CD4-positive, CD25-positive, alpha-beta regulatory T cell (primary cell): ENCODE measurements around the gene DHCR24. TPM values are rescaled to one million over a fixed set of nuclear protein-coding genes. Genes with fewer than 3 reads are reported as not detected.

Experiments used
- ATAC-seq, 2 donors: fragments of 150-1000 bp; cut with Tn5 transposase; one replicate each; pipeline ENCODE4 v1.10.0; 2021; ENCODE audit warnings: low read depth in 2 of 2, moderate number of reproducible peaks in 2 of 2, moderate library complexity in 1 of 2
- DNase-seq, 3 donors: peaks; one replicate each; pipeline versions ENCODE4 v3.0.0 to v3.0.0-alpha.2; 2012 to 2022; ENCODE audit warnings: mixed read lengths in 1 of 3
- H3K27ac ChIP-seq: one replicate; pipeline ENCODE4 v1.7.0; 2013; ENCODE audit warnings: mild to moderate bottlenecking, low read length; ENCODE audit not compliant: insufficient read depth, poor library complexity, severe bottlenecking
- H3K27me3 ChIP-seq: one replicate; pipeline ENCODE4 v1.7.0; 2013; ENCODE audit warnings: low read length; ENCODE audit not compliant: control insufficient read depth, insufficient read depth
- H3K36me3 ChIP-seq: one replicate; pipeline ENCODE4 v1.7.0; 2013; ENCODE audit warnings: mild to moderate bottlenecking, low read length, moderate library complexity; ENCODE audit not compliant: control insufficient read depth, insufficient read depth
- H3K4me1 ChIP-seq: 2 replicates; pipeline ENCODE4 v1.7.0; 2013; ENCODE audit warnings: mild to moderate bottlenecking, low read length; ENCODE audit not compliant: insufficient read depth, control insufficient read depth, poor library complexity, severe bottlenecking
- H3K4me3 ChIP-seq: one replicate; pipeline ENCODE4 v1.7.0; 2013; ENCODE audit warnings: low read depth, mild to moderate bottlenecking, low read length, moderate library complexity
- H3K9me3 ChIP-seq, 2 experiments: 1 replicate in 1 of 2; 2 replicates in 1 of 2; pipeline ENCODE4 v1.7.0; 2013; ENCODE audit warnings: low read length in 2 of 2, mild to moderate bottlenecking in 1 of 2, moderate library complexity in 1 of 2; ENCODE audit not compliant: control insufficient read depth in 2 of 2
- H3K27ac Mint-ChIP-seq, 3 donors: one replicate each; pipeline ENCODE4 v1.8.0; 2020 to 2022; ENCODE audit warnings: mild to moderate bottlenecking in 3 of 3, mixed read lengths in 3 of 3, moderate library complexity in 2 of 3
- H3K27me3 Mint-ChIP-seq: one replicate; pipeline ENCODE4 v1.8.0; 2022; ENCODE audit warnings: mild to moderate bottlenecking, mixed read lengths
- H3K36me3 Mint-ChIP-seq: one replicate; pipeline ENCODE4 v1.8.0; 2020; ENCODE audit warnings: mixed read lengths
- H3K4me1 Mint-ChIP-seq, 4 donors: one replicate each; pipeline ENCODE4 v1.8.0; 2020 to 2022; ENCODE audit warnings: mixed read lengths in 4 of 4, mild to moderate bottlenecking in 1 of 4
- H3K4me3 Mint-ChIP-seq, 4 donors: one replicate each; pipeline ENCODE4 v1.8.0; 2020 to 2022; ENCODE audit warnings: mild to moderate bottlenecking in 4 of 4, mixed read lengths in 4 of 4, moderate library complexity in 3 of 4
- H3K9me3 Mint-ChIP-seq, 7 donors: one replicate each; pipeline ENCODE4 v1.8.0; 2020 to 2022; ENCODE audit warnings: mixed read lengths in 7 of 7, mild to moderate bottlenecking in 3 of 7, moderate library complexity in 2 of 7
- polyA plus RNA-seq, 4 donors: library from polyadenylated mRNA; unstranded; fragments of 300-500 nt; fragmentation: Illumina TruSeq; gene quantifications; one replicate each; pipeline ENCODE4 v1.2.3, GENCODE V29; 2021
- total RNA-seq: library from RNA; stranded (reverse); gene quantifications from one replicate; pipeline ENCODE4 v1.2.3, GENCODE V29; 2022

DHCR24 gene
- total and polyA plus RNA-seq, 5 donors from 2014 or later: 0.85 to 3.2 (median 2.0) TPM

DNA sequence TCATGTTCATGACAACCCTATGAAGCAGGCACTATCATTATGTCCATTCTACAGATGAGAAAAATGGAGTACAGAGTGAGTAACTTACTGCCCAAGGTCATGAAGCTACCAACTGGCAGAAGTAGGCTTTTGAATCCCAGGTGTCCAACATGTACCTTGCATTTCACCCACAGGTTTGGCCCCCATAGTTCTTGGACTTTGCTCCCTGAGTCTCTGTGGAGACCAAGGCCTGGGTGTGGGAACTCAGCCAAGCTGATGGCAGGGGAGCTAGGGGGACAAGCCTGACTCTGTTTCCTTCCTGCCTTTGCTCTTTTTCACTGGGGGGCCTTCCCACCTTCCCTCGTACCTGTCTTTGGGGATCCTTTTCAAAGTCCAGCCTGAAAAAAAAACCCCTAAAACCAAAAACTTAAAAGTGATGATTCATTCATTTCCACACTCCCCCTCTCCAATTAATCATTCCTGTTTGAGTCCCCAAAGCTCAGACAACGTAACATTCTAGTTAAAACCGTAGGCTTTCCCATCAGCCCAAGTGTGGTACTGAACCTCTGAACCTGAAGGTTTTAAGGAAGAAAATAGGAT lies 77.4 kb downstream of the DHCR24 start:
- Mint-ChIP-seq H3K4me1 (peaks cover 0 to 3% (median 1%) of the 10 kb centered on the region in 4 donors), H3K9me3 (no peaks in the 10 kb centered on the region), H3K36me3 (no peaks in the 10 kb centered on the region), H3K27me3 (no peaks in the 10 kb centered on the region), H3K4me3 (no peak overlapping the region), H3K27ac (no peak overlapping the region)
- Histone ChIP-seq H3K4me3 (no peak overlapping the region), H3K36me3 (no peaks in the 10 kb centered on the region), H3K9me3 (no peaks in the 10 kb centered on the region), H3K27ac (no peak overlapping the region), H3K27me3 (no peaks in the 10 kb centered on the region), H3K4me1 (no peaks in the 10 kb centered on the region)
- DNase-seq (no peak), ATAC-seq (no peak)

GRCh38 chr1:54808443-54809207 lies 78.4 kb downstream of the DHCR24 start:
- Mint-ChIP-seq H3K27me3 (no peaks in the 10 kb centered on the region), H3K27ac (no peak overlapping the region), H3K4me3 (no peak overlapping the region), H3K36me3 (no peaks in the 10 kb centered on the region), H3K9me3 (no peaks in the 10 kb centered on the region), H3K4me1 (peaks cover 0 to 12% (median 5%) of the 10 kb centered on the region in 4 donors)
- DNase-seq (no peak), ATAC-seq (no peak)
- Histone ChIP-seq H3K9me3 (no peaks in the 10 kb centered on the region), H3K4me1 (no peaks in the 10 kb centered on the region), H3K27ac (no peak overlapping the region), H3K4me3 (no peak overlapping the region), H3K27me3 (no peaks in the 10 kb centered on the region), H3K36me3 (no peaks in the 10 kb centered on the region)

DNA sequence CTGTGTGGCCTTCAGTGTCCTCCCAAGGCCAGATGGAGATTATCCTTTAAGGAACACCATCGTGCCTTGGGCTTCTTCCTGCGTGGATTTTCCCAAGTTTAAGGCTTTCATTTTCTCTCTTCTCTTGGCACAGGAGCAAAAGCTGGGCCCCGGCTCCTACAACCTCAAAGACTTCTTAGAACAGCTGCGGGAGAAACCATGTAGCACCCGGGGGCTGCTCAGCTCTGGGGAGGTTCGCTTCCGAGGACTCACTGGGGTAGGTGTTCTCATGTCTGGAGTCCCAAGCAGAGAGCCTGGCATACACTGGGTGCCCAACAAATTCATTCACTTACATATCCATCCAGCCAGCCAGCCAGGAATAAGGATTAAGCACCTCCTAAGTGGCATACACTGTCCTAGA lies 79.2 kb downstream of the DHCR24 start:
- Mint-ChIP-seq H3K27ac (no peak overlapping the region), H3K36me3 (no peaks in the 10 kb centered on the region), H3K27me3 (no peaks in the 10 kb centered on the region), H3K4me3 (no peak overlapping the region), H3K4me1 (peaks cover 0 to 17% (median 9%) of the 10 kb centered on the region in 4 donors), H3K9me3 (no peaks in the 10 kb centered on the region)
- ATAC-seq (no peak), DNase-seq (no peak)
- H3K27me3 ChIP-seq: no peaks in the 10 kb centered on the region
- H3K9me3 ChIP-seq: no peaks in the 10 kb centered on the region
- H3K4me1 ChIP-seq: no peaks in the 10 kb centered on the region
- no peak overlapping the region for H3K4me3 ChIP-seq
- no peak overlapping the region for H3K27ac ChIP-seq
- no peaks in the 10 kb centered on the region for H3K36me3 ChIP-seq

GRCh38 chr1:54806931-54807611 lies 79.9 kb downstream of the DHCR24 start:
- DNase-seq: peak in 1 of 3 donors; percentile 32
- Histone ChIP-seq H3K4me3 (no peak overlapping the region), H3K27me3 (no peaks in the 10 kb centered on the region), H3K27ac (no peak overlapping the region), H3K9me3 (no peaks in the 10 kb centered on the region), H3K4me1 (peaks cover under 1% of the 10 kb centered on the region), H3K36me3 (no peaks in the 10 kb centered on the region)
- peaks cover 0 to 18% (median 9%) of the 10 kb centered on the region in 4 donors for H3K4me1 Mint-ChIP-seq
- H3K27me3 Mint-ChIP-seq: no peaks in the 10 kb centered on the region
- no peaks in the 10 kb centered on the region for H3K9me3 Mint-ChIP-seq
- H3K36me3 Mint-ChIP-seq: no peaks in the 10 kb centered on the region
- H3K4me3 Mint-ChIP-seq: no peak overlapping the region
- peak; percentile 32 to 38 for ATAC-seq
- no peak overlapping the region for H3K27ac Mint-ChIP-seq

DNA sequence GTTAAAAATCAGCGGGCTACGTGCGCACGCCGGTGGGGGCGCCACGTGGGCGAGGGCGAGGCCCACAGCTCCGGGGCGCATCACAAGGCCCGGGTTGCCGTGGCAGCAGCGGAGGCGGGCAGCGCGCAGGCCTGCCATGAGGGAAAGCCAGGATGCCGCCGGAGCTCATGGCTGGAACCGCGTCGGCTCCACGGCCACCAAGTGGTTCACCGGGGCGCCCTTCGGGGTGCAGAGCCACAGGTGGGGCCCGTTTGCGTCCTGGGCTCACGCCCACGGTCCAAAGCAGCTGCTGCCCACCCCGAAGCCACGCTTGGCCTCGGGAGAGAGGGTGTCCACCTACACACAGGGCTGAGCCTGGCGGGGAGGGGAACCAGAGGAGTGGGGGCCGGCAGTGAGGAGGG lies 81.0 kb downstream of the DHCR24 start:
- H3K4me1 ChIP-seq: peaks cover 8% of the 10 kb centered on the region
- Mint-ChIP-seq H3K4me1 (peaks cover 7 to 25% (median 17%) of the 10 kb centered on the region in 4 donors), H3K9me3 (no peaks in the 10 kb centered on the region), H3K27ac (no peak overlapping the region), H3K36me3 (no peaks in the 10 kb centered on the region), H3K4me3 (no peak overlapping the region), H3K27me3 (no peaks in the 10 kb centered on the region)
- DNase-seq (no peak), ATAC-seq (no peak)
- H3K9me3 ChIP-seq: no peaks in the 10 kb centered on the region
- no peak overlapping the region for H3K27ac ChIP-seq
- no peak overlapping the region for H3K4me3 ChIP-seq
- H3K36me3 ChIP-seq: no peaks in the 10 kb centered on the region
- H3K27me3 ChIP-seq: no peaks in the 10 kb centered on the region

DNA sequence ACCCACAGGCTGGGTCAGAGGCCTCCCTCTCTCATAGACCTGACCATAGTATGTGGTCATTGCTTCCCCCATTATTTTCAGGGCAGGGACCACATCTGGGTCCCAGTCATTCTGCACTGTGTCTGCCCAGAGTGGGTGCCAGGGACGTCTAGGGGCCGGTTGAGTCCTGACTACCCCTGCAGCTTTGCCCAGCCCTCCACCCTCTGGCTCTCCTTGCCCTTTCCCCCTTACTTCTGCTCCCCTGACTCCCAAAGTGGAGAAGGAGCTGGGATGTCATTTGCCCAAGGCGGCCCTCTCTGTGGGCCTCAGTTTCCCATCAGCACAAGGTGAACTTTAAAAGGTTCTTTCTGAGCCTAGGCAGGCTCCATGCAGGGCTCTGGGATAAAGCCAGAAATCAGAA lies 81.5 kb downstream of the DHCR24 start:
- H3K27me3 Mint-ChIP-seq: no peaks in the 10 kb centered on the region
- peak overlapping the region in 1 of 3 donors; percentile 26 for H3K27ac Mint-ChIP-seq

DNA sequence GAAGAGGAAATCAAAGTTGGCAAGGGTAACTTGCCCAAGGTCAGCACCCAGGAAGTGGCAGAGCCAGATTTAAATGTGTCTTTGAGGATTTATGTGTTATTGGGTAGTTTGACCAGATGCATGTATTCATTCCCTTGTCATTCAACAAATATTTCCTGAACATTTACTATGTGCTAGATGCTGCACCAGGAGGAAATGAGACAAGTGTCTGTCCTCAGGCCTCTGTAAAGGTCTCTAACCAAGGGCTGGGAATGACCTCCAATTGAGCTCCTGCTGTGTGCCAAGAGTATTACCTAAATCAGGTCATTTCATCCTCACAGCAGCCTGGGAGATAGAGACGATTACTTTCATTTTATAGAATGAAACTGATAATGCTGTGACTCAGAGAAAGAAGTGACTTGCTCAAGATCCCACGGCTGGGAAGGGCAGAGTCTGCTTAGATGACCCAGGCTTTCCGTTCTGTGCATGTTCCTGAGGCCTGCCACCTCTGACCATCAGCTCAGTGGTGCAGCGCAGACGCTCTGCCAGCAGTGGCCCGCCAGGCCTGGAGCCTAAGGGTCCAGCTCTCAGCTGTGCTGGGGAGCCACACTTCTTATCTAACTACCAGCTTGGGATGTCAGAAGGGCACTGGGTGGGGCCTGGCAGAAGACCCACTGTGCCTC lies 82.4 kb downstream of the DHCR24 start:
- Histone ChIP-seq H3K4me1 (peaks cover 21% of the 10 kb centered on the region), H3K4me3 (no peak overlapping the region), H3K27me3 (no peaks in the 10 kb centered on the region), H3K9me3 (no peaks in the 10 kb centered on the region), H3K36me3 (no peaks in the 10 kb centered on the region), H3K27ac (no peak overlapping the region)
- H3K4me3 Mint-ChIP-seq: peak overlapping the region in 2 of 4 donors; percentile 66 to 76
- H3K36me3 Mint-ChIP-seq: no peaks in the 10 kb centered on the region
- no peaks in the 10 kb centered on the region for H3K27me3 Mint-ChIP-seq
- H3K27ac Mint-ChIP-seq: peak overlapping the region in 2 of 3 donors; percentile 56 to 60
- DNase-seq (peak in 1 of 3 donors; percentile 42), ATAC-seq (no peak)
- no peaks in the 10 kb centered on the region for H3K9me3 Mint-ChIP-seq
- H3K4me1 Mint-ChIP-seq: peaks cover 10 to 33% (median 23%) of the 10 kb centered on the region in 4 donors

More for the DNA sequence above, 81.5 kb downstream of the DHCR24 start:
- H3K36me3 ChIP-seq: no peaks in the 10 kb centered on the region
- no peak overlapping the region for H3K27ac ChIP-seq
- no peaks in the 10 kb centered on the region for H3K9me3 ChIP-seq
- DNase-seq (no peak), ATAC-seq (no peak)
- H3K9me3 Mint-ChIP-seq: no peaks in the 10 kb centered on the region
- H3K36me3 Mint-ChIP-seq: no peaks in the 10 kb centered on the region
- H3K4me3 Mint-ChIP-seq: no peak overlapping the region
- H3K4me1 ChIP-seq: peaks cover 12% of the 10 kb centered on the region
- H3K4me3 ChIP-seq: no peak overlapping the region
- no peaks in the 10 kb centered on the region for H3K27me3 ChIP-seq
- peaks cover 7 to 25% (median 17%) of the 10 kb centered on the region in 4 donors for H3K4me1 Mint-ChIP-seq
